Endothelial cell (in vitro differentiated cells): ENCODE data around the gene KLRC2. TPM values are rescaled to one million over a fixed set of nuclear protein-coding genes. Genes with fewer than 3 reads are reported as not detected.
"Not testable (repeated sequence)": the region's sequence is repeated elsewhere in the genome, so short reads cannot be mapped to it uniquely, and the experiment has no call there.

Source experiments
- DNase-seq: peaks from one replicate; pipeline ENCODE4 v3.0.0; 2021; ENCODE audit warnings: low spot score
- H3K27ac Mint-ChIP-seq: one replicate; pipeline ENCODE4 v1.8.0; 2021; ENCODE audit warnings: mixed read lengths, inconsistent platforms; ENCODE audit not compliant: unreplicated experiment
- H3K27me3 Mint-ChIP-seq: one replicate; pipeline ENCODE4 v1.8.0; 2021; ENCODE audit warnings: mild to moderate bottlenecking, moderate library complexity, mixed read lengths, inconsistent platforms; ENCODE audit not compliant: unreplicated experiment
- H3K36me3 Mint-ChIP-seq: one replicate; pipeline ENCODE4 v1.8.0; 2021; ENCODE audit warnings: mild to moderate bottlenecking, low read depth, mixed read lengths, inconsistent platforms; ENCODE audit not compliant: unreplicated experiment
- H3K4me1 Mint-ChIP-seq: one replicate; pipeline ENCODE4 v1.8.0; 2021; ENCODE audit warnings: mild to moderate bottlenecking, mixed read lengths, inconsistent platforms; ENCODE audit not compliant: unreplicated experiment
- H3K4me3 Mint-ChIP-seq: one replicate; pipeline ENCODE4 v1.8.0; 2021; ENCODE audit warnings: mild to moderate bottlenecking, mixed read lengths, inconsistent platforms; ENCODE audit not compliant: unreplicated experiment
- H3K9me3 Mint-ChIP-seq: one replicate; pipeline ENCODE4 v1.8.0; 2021; ENCODE audit warnings: mixed read lengths, inconsistent platforms; ENCODE audit not compliant: unreplicated experiment
- total RNA-seq: library from RNA; stranded (reverse); fragmentation: NEBNext Ultra II Directional; extraction: Animal tissue kit (Norgen Biotek cat#: 25700); gene quantifications from one replicate; pipeline ENCODE4 v1.2.1, GENCODE V29; 2021; ENCODE audit not compliant: unreplicated experiment
- TF ChIP-seq, protein P1 (sequence below): fragments of 200-600 bp; sonication (generic); IDR thresholded peaks from one replicate; pipeline ENCODE4 v1.5.0; 2021; ENCODE audit warnings: antibody characterized with exemption; ENCODE audit not compliant: unreplicated experiment

The KLRC2 gene
- total RNA-seq, 1 donor from 2014 or later = not detected

DNA sequence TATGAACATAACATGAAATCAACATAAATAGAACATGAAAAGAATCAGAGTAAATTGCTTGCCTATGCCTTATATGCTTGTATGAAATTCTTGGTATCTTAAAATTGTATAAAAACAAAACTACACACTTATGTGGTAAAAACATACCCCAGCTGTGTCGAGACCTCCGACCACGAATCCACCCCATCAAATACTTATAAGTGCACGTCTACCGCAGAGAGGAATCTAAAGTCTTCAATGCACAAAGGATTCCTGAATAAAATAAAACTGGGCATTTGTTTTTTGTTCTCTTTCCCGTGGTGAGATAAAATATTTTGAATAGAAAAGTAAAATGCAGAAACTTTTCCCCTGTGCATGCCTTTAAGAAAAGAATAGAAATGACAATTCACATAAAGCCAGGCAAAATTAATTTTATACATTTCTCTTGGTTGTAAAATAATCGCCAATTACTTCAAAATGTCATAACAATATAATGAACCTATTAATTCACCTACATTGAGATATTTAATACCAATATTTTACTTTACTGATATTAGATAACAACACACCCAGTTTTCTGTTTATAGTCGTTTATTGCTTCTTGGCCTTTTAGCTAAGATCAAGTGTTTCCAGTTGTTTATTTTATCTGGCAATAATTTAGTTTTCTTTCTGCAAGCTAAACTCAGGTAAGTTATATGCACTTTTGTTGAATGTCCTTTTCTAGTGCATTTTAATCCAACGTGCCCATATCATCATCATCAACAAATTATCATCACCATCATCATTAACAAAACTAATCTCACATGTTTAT, 47.0 kb downstream of the KLRC2 start:
- H3K27me3 Mint-ChIP-seq = no peaks in the 10 kb centered on the region
- no peak for DNase-seq
- no peaks in the 10 kb centered on the region for H3K4me1 Mint-ChIP-seq
- TF ChIP-seq, protein P1, sequence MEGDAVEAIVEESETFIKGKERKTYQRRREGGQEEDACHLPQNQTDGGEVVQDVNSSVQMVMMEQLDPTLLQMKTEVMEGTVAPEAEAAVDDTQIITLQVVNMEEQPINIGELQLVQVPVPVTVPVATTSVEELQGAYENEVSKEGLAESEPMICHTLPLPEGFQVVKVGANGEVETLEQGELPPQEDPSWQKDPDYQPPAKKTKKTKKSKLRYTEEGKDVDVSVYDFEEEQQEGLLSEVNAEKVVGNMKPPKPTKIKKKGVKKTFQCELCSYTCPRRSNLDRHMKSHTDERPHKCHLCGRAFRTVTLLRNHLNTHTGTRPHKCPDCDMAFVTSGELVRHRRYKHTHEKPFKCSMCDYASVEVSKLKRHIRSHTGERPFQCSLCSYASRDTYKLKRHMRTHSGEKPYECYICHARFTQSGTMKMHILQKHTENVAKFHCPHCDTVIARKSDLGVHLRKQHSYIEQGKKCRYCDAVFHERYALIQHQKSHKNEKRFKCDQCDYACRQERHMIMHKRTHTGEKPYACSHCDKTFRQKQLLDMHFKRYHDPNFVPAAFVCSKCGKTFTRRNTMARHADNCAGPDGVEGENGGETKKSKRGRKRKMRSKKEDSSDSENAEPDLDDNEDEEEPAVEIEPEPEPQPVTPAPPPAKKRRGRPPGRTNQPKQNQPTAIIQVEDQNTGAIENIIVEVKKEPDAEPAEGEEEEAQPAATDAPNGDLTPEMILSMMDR = no peak
- H3K27ac Mint-ChIP-seq = no peak overlapping the region
- no peak overlapping the region for H3K4me3 Mint-ChIP-seq
- no peaks in the 10 kb centered on the region for H3K36me3 Mint-ChIP-seq
- H3K9me3 Mint-ChIP-seq = no peaks in the 10 kb centered on the region

DNA sequence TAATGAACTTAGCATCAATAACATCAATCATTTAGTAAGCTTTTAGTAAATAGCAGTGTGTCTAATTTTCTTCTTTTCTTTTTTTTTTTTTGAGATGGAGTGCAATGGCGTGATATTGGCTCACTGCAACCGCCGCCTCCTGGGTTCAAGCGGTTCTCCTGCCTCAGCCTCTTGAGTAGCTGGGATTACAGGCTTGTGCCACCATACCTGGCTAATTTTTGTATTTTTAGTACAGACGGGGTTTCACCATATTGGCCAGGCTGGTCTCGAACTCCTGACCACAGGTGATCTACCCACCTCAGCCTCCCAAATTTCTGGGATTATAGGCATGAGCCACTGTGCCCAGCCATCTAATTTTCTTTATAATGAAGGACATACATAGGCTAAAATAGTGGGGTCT, 48.3 kb downstream of the KLRC2 start:
- not testable (repeated sequence) for H3K4me3 Mint-ChIP-seq, H3K36me3 Mint-ChIP-seq, H3K4me1 Mint-ChIP-seq, H3K27me3 Mint-ChIP-seq, H3K9me3 Mint-ChIP-seq, DNase-seq, H3K27ac Mint-ChIP-seq

DNA sequence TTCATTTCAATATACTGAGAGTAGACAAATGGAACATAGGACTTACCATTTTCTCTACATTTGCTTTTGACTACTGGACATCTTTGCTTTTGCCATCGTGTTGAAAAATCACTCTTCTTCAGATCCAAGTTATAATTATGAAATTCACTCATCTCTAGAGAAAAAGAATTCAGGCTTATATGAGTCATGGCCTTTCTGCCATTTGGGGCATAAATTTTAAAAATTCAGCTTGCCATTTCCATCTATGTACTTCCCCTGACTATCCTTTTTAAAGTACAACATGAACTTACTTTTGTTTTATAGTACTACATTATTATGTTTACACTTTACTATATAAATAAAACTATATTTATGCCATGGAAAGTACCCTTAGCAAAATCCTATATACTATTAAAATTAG, 49.0 kb downstream of the KLRC2 start:
- no peak for DNase-seq
- TF ChIP-seq, protein P1 = no peak
- Mint-ChIP-seq H3K4me1 (no peaks in the 10 kb centered on the region), H3K27ac (no peak overlapping the region), H3K36me3 (no peaks in the 10 kb centered on the region), H3K27me3 (no peaks in the 10 kb centered on the region), H3K4me3 (no peak overlapping the region), H3K9me3 (no peaks in the 10 kb centered on the region)

DNA sequence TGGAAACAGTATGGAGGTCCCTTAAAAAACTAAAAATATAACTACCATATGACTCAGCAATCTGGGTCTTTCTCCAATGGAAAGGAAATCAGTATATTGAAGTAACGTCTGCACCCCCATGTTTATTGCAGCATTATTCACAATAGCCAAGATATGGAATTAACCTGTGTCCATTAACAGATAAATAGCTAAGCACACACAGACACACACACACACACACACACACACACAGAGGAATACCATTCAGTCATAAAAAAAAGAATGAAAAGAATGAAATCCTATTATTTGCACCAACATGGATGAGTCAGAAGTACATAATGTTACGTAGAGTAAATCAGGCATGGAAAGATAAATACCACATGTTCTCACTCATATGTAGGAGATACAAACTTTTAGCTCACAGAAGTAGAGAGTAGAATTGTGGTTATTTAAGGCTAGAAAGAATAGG, 50.6 kb downstream of the KLRC2 start:
- Mint-ChIP-seq H3K27me3 (no peaks in the 10 kb centered on the region), H3K36me3 (no peaks in the 10 kb centered on the region), H3K9me3 (no peaks in the 10 kb centered on the region), H3K4me3 (no peak overlapping the region), H3K4me1 (no peaks in the 10 kb centered on the region), H3K27ac (no peak overlapping the region)
- TF ChIP-seq, protein P1 = no peak
- DNase-seq = no peak

DNA sequence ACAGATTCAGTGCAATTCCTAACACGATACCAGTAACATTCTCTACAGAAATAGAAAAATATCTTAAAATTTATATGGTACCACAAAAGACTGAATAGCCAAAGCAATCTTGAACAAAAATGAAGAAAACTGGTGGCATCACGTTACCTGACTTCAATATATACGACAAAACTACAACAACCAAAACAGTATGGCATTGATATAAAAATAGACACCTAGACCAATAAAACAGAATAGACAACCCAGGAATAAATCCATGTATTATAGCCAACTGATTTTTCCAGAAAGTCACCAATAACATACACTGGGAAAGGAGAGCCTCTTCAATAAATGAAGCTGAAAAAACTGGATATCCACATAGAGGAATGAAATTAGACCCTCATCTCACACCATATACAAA, 51.6 kb downstream of the KLRC2 start:
- no peaks in the 10 kb centered on the region for H3K4me1 Mint-ChIP-seq
- DNase-seq = no peak
- no peak overlapping the region for H3K27ac Mint-ChIP-seq
- TF ChIP-seq, protein P1 = no peak
- no peaks in the 10 kb centered on the region for H3K27me3 Mint-ChIP-seq
- no peaks in the 10 kb centered on the region for H3K9me3 Mint-ChIP-seq
- no peaks in the 10 kb centered on the region for H3K36me3 Mint-ChIP-seq
- H3K4me3 Mint-ChIP-seq = no peak overlapping the region
